Duodenal mucosa (tissue), 2 donors: Measurements from ENCODE around the gene GRIN2A.

Source experiments
- H3K27ac ChIP-seq: one replicate; pipeline ENCODE4 v1.7.0; 2013; ENCODE audit warnings: low read depth, low read length
- H3K27me3 ChIP-seq, 2 donors: one replicate each; pipeline ENCODE4 v1.7.0; 2013; ENCODE audit warnings: low read length in 2 of 2, control low read depth in 1 of 2; ENCODE audit not compliant: insufficient read depth in 2 of 2, control insufficient read depth in 1 of 2
- H3K36me3 ChIP-seq, 2 donors: one replicate each; pipeline ENCODE4 v1.7.0; 2013; ENCODE audit warnings: low read length in 2 of 2, control low read depth in 1 of 2; ENCODE audit not compliant: insufficient read depth in 2 of 2, control insufficient read depth in 1 of 2
- H3K4me1 ChIP-seq, 2 donors: one replicate each; pipeline ENCODE4 v1.7.0; 2013; ENCODE audit warnings: low read length in 2 of 2, control low read depth in 1 of 2; ENCODE audit not compliant: insufficient read depth in 2 of 2, control insufficient read depth in 1 of 2
- H3K4me3 ChIP-seq, 2 donors: one replicate each; pipeline ENCODE4 v1.7.0; 2013; ENCODE audit warnings: low read length in 2 of 2, low read depth in 1 of 2
- H3K9ac ChIP-seq, 2 donors: one replicate each; pipeline ENCODE4 v1.7.0; 2013; ENCODE audit warnings: low read length in 2 of 2, low read depth in 1 of 2
- H3K9me3 ChIP-seq, 2 donors: one replicate each; pipeline ENCODE4 v1.7.0; 2013; ENCODE audit warnings: low read length in 2 of 2, control low read depth in 1 of 2; ENCODE audit not compliant: control insufficient read depth in 1 of 2

The GRIN2A gene

GRCh38 chr16:10103118-10103517 lies 79.1 kb downstream of the GRIN2A start:
- H3K9ac ChIP-seq: no peak overlapping the region
- H3K27me3 ChIP-seq: no peaks in the 10 kb centered on the region
- no peak overlapping the region for H3K4me3 ChIP-seq
- no peak overlapping the region for H3K27ac ChIP-seq
- H3K9me3 ChIP-seq: no peaks in the 10 kb centered on the region
- no peaks in the 10 kb centered on the region for H3K36me3 ChIP-seq
- H3K4me1 ChIP-seq: no peaks in the 10 kb centered on the region

- Histone ChIP-seq H3K27me3 (no peaks in the 10 kb centered on the region), H3K4me1 (no peaks in the 10 kb centered on the region), H3K9ac (no peak overlapping the region), H3K27ac (no peak overlapping the region), H3K36me3 (no peaks in the 10 kb centered on the region), H3K9me3 (no peaks in the 10 kb centered on the region), H3K4me3 (no peak overlapping the region)
Observed at GRCh38 chr16:10100829-10101228, 81.4 kb downstream of the GRIN2A start.

GRCh38 chr16:10098991-10099390 lies 83.2 kb downstream of the GRIN2A start:
- Histone ChIP-seq H3K9ac (no peak overlapping the region), H3K27me3 (no peaks in the 10 kb centered on the region), H3K4me1 (no peaks in the 10 kb centered on the region), H3K27ac (no peak overlapping the region), H3K4me3 (no peak overlapping the region), H3K9me3 (no peaks in the 10 kb centered on the region), H3K36me3 (no peaks in the 10 kb centered on the region)

- H3K9ac ChIP-seq: no peak overlapping the region
- no peak overlapping the region for H3K4me3 ChIP-seq
- no peaks in the 10 kb centered on the region for H3K4me1 ChIP-seq
- no peak overlapping the region for H3K27ac ChIP-seq
- no peaks in the 10 kb centered on the region for H3K27me3 ChIP-seq
- H3K9me3 ChIP-seq: no peaks in the 10 kb centered on the region
- H3K36me3 ChIP-seq: no peaks in the 10 kb centered on the region
Observed at GRCh38 chr16:10097271-10097670, 85.0 kb downstream of the GRIN2A start.

- Histone ChIP-seq H3K36me3 (no peaks in the 10 kb centered on the region), H3K4me1 (no peaks in the 10 kb centered on the region), H3K27me3 (no peaks in the 10 kb centered on the region), H3K9me3 (no peaks in the 10 kb centered on the region), H3K4me3 (no peak overlapping the region), H3K9ac (no peak overlapping the region), H3K27ac (no peak overlapping the region)
Observed at GRCh38 chr16:10093576-10093975, 88.7 kb downstream of the GRIN2A start.

GRCh38 chr16:10090816-10091215 lies 91.4 kb downstream of the GRIN2A start:
- H3K4me1 ChIP-seq: no peaks in the 10 kb centered on the region
- no peaks in the 10 kb centered on the region for H3K9me3 ChIP-seq
- no peaks in the 10 kb centered on the region for H3K27me3 ChIP-seq
- H3K36me3 ChIP-seq: no peaks in the 10 kb centered on the region
- no peak overlapping the region for H3K4me3 ChIP-seq
- no peak overlapping the region for H3K9ac ChIP-seq
- H3K27ac ChIP-seq: no peak overlapping the region

- no peak overlapping the region for H3K27ac ChIP-seq
Observed at GRCh38 chr16:10088380-10088793, 93.8 kb downstream of the GRIN2A start.

GRCh38 chr16:10087151-10087550 lies 95.1 kb downstream of the GRIN2A start:
- Histone ChIP-seq H3K27me3 (no peaks in the 10 kb centered on the region), H3K9me3 (no peaks in the 10 kb centered on the region), H3K9ac (no peak overlapping the region), H3K4me1 (no peaks in the 10 kb centered on the region), H3K4me3 (no peak overlapping the region), H3K36me3 (no peaks in the 10 kb centered on the region), H3K27ac (no peak overlapping the region)

More at GRCh38 chr16:10088380-10088793, 93.8 kb downstream of the GRIN2A start:
- no peak overlapping the region for H3K4me3 ChIP-seq
- no peaks in the 10 kb centered on the region for H3K27me3 ChIP-seq
- H3K9me3 ChIP-seq: no peaks in the 10 kb centered on the region
- no peaks in the 10 kb centered on the region for H3K4me1 ChIP-seq
- H3K36me3 ChIP-seq: no peaks in the 10 kb centered on the region
- H3K9ac ChIP-seq: no peak overlapping the region

- Histone ChIP-seq H3K9ac (no peak overlapping the region), H3K4me3 (no peak overlapping the region), H3K27me3 (no peaks in the 10 kb centered on the region), H3K27ac (no peak overlapping the region), H3K36me3 (no peaks in the 10 kb centered on the region), H3K9me3 (no peaks in the 10 kb centered on the region), H3K4me1 (no peaks in the 10 kb centered on the region)
Observed at GRCh38 chr16:10086620-10087019, 95.6 kb downstream of the GRIN2A start.

GRCh38 chr16:10085078-10085798 lies 97.0 kb downstream of the GRIN2A start:
- Histone ChIP-seq H3K9me3 (no peaks in the 10 kb centered on the region), H3K36me3 (no peaks in the 10 kb centered on the region), H3K27ac (no peak overlapping the region), H3K4me1 (peaks cover 9 to 10% of the 10 kb centered on the region in 2 donors), H3K27me3 (no peaks in the 10 kb centered on the region), H3K9ac (no peak overlapping the region), H3K4me3 (no peak overlapping the region)
